Naive thymus-derived CD4-positive, alpha-beta T cell (primary cell): Measurements from ENCODE around the gene ANGEL1. TPM values are rescaled to one million over a fixed set of nuclear protein-coding genes. Genes with fewer than 3 reads are reported as not detected.

Source experiments
- ATAC-seq: fragments of 150-1000 bp; cut with Tn5 transposase; 2 replicates; pipeline ENCODE4 v1.10.0; 2021; ENCODE audit warnings: mild to moderate bottlenecking, moderate library complexity
- CTCF ChIA-PET: fragments of 350-600 bp; sonication (Branson Sonifier 250); formaldehyde crosslinking; loops from one replicate; lab custom pipeline; 2021; ENCODE audit warnings: antibody characterized with exemption; lab: Charles Lee
- POLR2A ChIA-PET: fragments of 350-600 bp; sonication (Branson Sonifier 250); formaldehyde crosslinking; loops from one replicate; lab custom pipeline; 2021; ENCODE audit warnings: antibody characterized with exemption, inconsistent platforms; lab: Charles Lee
- DNase-seq, 9 donors: peaks; one replicate each; pipeline versions ENCODE4 v3.0.0 to v3.0.0-alpha.2; 2020 to 2022; ENCODE audit warnings: mixed read lengths in 1 of 9
- H3K27ac ChIP-seq: one replicate; pipeline ENCODE4 v1.7.0; 2013; ENCODE audit warnings: mild to moderate bottlenecking, low read depth, low read length, moderate library complexity
- H3K27me3 ChIP-seq, 2 donors: one replicate each; pipeline ENCODE4 v1.7.0; 2013; ENCODE audit warnings: low read length in 2 of 2, mild to moderate bottlenecking in 2 of 2, moderate library complexity in 2 of 2; ENCODE audit not compliant: control insufficient read depth in 2 of 2, insufficient read depth in 2 of 2
- H3K36me3 ChIP-seq, 3 experiments: 1 replicate in 2 of 3; 2 replicates in 1 of 3; pipeline ENCODE4 v1.7.0; 2013; ENCODE audit warnings: low read length in 3 of 3, mild to moderate bottlenecking in 3 of 3, moderate library complexity in 1 of 3; ENCODE audit not compliant: insufficient read depth in 3 of 3, control insufficient read depth in 2 of 3
- H3K4me1 ChIP-seq, 2 donors: one replicate each; pipeline ENCODE4 v1.7.0; 2013; ENCODE audit warnings: low read length in 2 of 2, mild to moderate bottlenecking in 2 of 2, moderate library complexity in 1 of 2; ENCODE audit not compliant: control insufficient read depth in 2 of 2, insufficient read depth in 2 of 2
- H3K4me3 ChIP-seq: 2 replicates; pipeline ENCODE4 v1.7.0; 2013; ENCODE audit warnings: mild to moderate bottlenecking, low read length
- H3K9me3 ChIP-seq, 3 experiments: 1 replicate in 2 of 3; 2 replicates in 1 of 3; pipeline ENCODE4 v1.7.0; 2013; ENCODE audit warnings: low read length in 3 of 3; ENCODE audit not compliant: control insufficient read depth in 2 of 3
- H3K27ac Mint-ChIP-seq, 9 donors: one replicate each; pipeline ENCODE4 v1.8.0; 2020 to 2022; ENCODE audit warnings: mixed read lengths in 9 of 9, mild to moderate bottlenecking in 8 of 9, moderate library complexity in 5 of 9, inconsistent platforms in 2 of 9
- H3K27me3 Mint-ChIP-seq, 5 donors: one replicate each; pipeline ENCODE4 v1.8.0; 2021 to 2022; ENCODE audit warnings: mixed read lengths in 5 of 5, mild to moderate bottlenecking in 1 of 5
- H3K36me3 Mint-ChIP-seq, 5 donors: one replicate each; pipeline ENCODE4 v1.8.0; 2020 to 2022; ENCODE audit warnings: mixed read lengths in 5 of 5, mild to moderate bottlenecking in 3 of 5, inconsistent platforms in 1 of 5
- H3K4me1 Mint-ChIP-seq, 7 donors: one replicate each; pipeline ENCODE4 v1.8.0; 2020 to 2022; ENCODE audit warnings: mixed read lengths in 7 of 7, mild to moderate bottlenecking in 3 of 7, inconsistent platforms in 1 of 7
- H3K4me3 Mint-ChIP-seq, 10 donors: one replicate each; pipeline ENCODE4 v1.8.0; 2020 to 2022; ENCODE audit warnings: mild to moderate bottlenecking in 10 of 10, mixed read lengths in 10 of 10, moderate library complexity in 6 of 10, inconsistent platforms in 2 of 10
- H3K9me3 Mint-ChIP-seq, 11 donors: one replicate each; pipeline ENCODE4 v1.8.0; 2020 to 2022; ENCODE audit warnings: mixed read lengths in 11 of 11, mild to moderate bottlenecking in 4 of 11, inconsistent platforms in 1 of 11, moderate library complexity in 1 of 11
- intact Hi-C, 2 donors: fragments of 100-400 bp; cut with micrococcal nuclease; formaldehyde crosslinking; loops; one replicate each; pipeline ENCODE4 v1.15.1; 2023
- polyA plus RNA-seq, 2 donors: library from polyadenylated mRNA; unstranded; fragments of 300-500 nt; fragmentation: Illumina TruSeq; gene quantifications; one replicate each; pipeline ENCODE4 v1.2.3, GENCODE V29; 2021
- total RNA-seq, 6 experiments: library from RNA in 5 of 6; stranded (reverse) in 5 of 6; gene quantifications; 1 replicate in 5 of 6; 2 replicates in 1 of 6; pipeline ENCODE4 v1.2.3 and lab custom pipeline; 2021 to 2026

The ANGEL1 gene
- total and polyA plus RNA-seq, 7 experiments from 2014 or later: 14.5 to 37.6 (median 28.3) TPM

DNA sequence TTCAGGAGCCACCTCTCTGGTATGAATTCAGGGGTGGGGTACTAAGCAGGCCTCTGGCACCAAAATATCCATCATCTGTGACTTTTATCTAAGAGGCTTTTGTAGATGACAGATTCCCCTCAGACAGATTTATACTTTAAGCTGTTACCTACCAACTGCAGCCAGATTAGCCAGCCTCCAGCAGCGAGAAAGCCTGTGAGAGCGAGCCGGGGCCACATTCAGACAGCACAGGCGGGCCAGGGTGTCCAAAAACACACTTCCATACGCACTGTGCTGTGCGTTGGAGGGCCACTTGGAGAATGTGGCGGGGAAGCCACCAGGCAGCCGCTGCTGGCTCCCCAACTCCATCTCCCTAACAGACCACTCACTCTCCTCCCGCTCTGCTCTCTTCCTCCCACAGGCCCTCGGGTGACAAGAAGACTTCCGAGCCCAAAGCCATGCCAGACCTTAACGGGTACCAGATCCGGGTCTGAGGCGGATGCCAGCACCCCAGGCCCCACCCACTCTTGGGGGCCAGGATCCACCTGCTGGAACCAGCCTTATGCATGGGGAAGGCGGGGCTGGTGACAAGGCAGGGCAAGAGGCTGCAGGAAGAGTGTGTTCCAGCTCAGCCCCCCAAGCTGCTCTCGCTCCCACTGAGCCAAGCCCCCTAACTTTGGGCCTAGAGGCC, 34.0 kb downstream of the ANGEL1 start:
- H3K4me1 ChIP-seq: peaks cover 0 to 6% of the 10 kb centered on the region in 2 donors
- no peak overlapping the region for H3K4me3 ChIP-seq
- ChIA-PET POLR2A (no interaction called here), CTCF (no interaction called here)
- peaks cover 6 to 33% (median 10%) of the 10 kb centered on the region in 7 donors for H3K4me1 Mint-ChIP-seq
- peaks cover 0 to 20% (median 9%) of the 10 kb centered on the region in 5 donors for H3K36me3 Mint-ChIP-seq
- no peaks in the 10 kb centered on the region for H3K9me3 ChIP-seq
- peaks cover 0 to 21% (median 0%) of the 10 kb centered on the region in 3 experiments for H3K36me3 ChIP-seq
- H3K4me3 Mint-ChIP-seq: no peak overlapping the region
- ATAC-seq: no peak
- intact Hi-C loops: no loop called here
- peak in 1 of 9 donors; percentile 13 for DNase-seq
- H3K27ac ChIP-seq: no peak overlapping the region
- peak overlapping the region in 1 of 9 donors; percentile 82 for H3K27ac Mint-ChIP-seq
- H3K9me3 Mint-ChIP-seq: peaks cover 0 to 1% (median 0%) of the 10 kb centered on the region in 11 donors
- H3K27me3 ChIP-seq: no peaks in the 10 kb centered on the region
- no peaks in the 10 kb centered on the region for H3K27me3 Mint-ChIP-seq

GRCh38 chr14:76777721-76778120, 35.0 kb downstream of the ANGEL1 start:
- Mint-ChIP-seq H3K4me3 (peak overlapping the region in 1 of 10 donors; percentile 30), H3K27me3 (no peaks in the 10 kb centered on the region), H3K27ac (peak overlapping the region in 3 of 9 donors; percentile 52 to 68 (median 55)), H3K9me3 (peaks cover 0 to 1% (median 0%) of the 10 kb centered on the region in 11 donors), H3K36me3 (peaks cover 0 to 12% (median 7%) of the 10 kb centered on the region in 5 donors), H3K4me1 (peaks cover 1 to 29% (median 3%) of the 10 kb centered on the region in 7 donors)
- ChIA-PET POLR2A (no interaction called here), CTCF (no interaction called here)
- intact Hi-C loops: no loop called here
- no peaks in the 10 kb centered on the region for H3K9me3 ChIP-seq
- no peak overlapping the region for H3K4me3 ChIP-seq
- peaks cover 0 to 16% (median 0%) of the 10 kb centered on the region in 3 experiments for H3K36me3 ChIP-seq
- no peak overlapping the region for H3K27ac ChIP-seq
- H3K27me3 ChIP-seq: no peaks in the 10 kb centered on the region
- no peak for ATAC-seq
- peak in 1 of 9 donors; percentile 20 for DNase-seq
- peaks cover 0 to 3% of the 10 kb centered on the region in 2 donors for H3K4me1 ChIP-seq

DNA sequence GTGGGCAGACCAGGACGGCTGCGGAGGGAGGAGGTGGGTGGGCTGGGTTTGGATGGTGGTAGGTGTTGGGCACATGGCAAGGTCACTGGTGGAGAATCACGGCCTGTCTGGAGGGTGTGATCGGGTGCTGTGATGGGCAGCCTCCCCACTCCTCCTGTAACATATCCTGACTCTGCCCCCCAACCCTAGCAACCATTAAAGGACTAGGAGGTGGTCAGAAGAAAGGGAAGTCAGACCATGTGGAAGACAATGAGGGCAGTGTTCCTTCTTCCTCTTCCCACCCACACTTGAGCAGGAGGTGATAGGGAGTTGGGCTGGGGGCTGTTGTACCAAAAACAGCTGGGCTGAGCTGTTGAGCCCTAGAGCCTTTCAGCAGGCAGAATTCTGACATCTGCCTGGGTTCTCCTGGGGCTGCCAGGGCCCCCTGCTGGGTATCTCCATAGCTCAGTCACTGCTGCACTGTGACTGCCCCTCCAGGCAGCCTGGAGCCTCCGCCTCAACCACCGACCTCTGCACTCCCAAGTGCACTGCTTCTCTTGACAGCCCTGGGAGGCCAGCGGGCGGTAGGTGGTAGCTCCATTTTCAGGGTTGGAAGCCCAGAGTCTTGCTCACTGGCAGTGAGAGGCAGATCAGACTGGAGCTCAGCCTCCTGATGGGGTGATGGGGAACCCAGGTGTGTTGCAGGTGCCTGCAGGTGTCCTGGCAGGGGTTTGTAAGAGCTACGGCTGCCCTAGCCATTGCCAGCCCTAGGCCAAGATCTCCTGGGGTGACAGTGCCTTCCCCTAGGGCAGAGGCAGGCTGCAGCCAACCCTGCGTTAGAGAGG, 36.0 kb downstream of the ANGEL1 start:
- Histone ChIP-seq H3K27me3 (no peaks in the 10 kb centered on the region), H3K27ac (no peak overlapping the region), H3K4me1 (no peaks in the 10 kb centered on the region), H3K4me3 (no peak overlapping the region), H3K9me3 (no peaks in the 10 kb centered on the region), H3K36me3 (peaks cover 0 to 6% (median 0%) of the 10 kb centered on the region in 3 experiments)
- intact Hi-C loops: no loop called here
- POLR2A ChIA-PET: interaction anchor here (0.7 kb wide), 1 partner anchor 15 kb away, joined by 3 read pairs; the partner anchor contains the start of gene VASH1
- DNase-seq: peak in 1 of 9 donors; percentile 17
- Mint-ChIP-seq H3K27me3 (no peaks in the 10 kb centered on the region), H3K27ac (peak overlapping the region in 1 of 9 donors; percentile 55), H3K4me1 (peaks cover 0 to 18% (median 3%) of the 10 kb centered on the region in 7 donors), H3K36me3 (peaks cover 0 to 8% (median 5%) of the 10 kb centered on the region in 5 donors), H3K4me3 (no peak overlapping the region), H3K9me3 (peaks cover 0 to 1% (median 0%) of the 10 kb centered on the region in 11 donors)
- no peak for ATAC-seq
- CTCF ChIA-PET: no interaction called here

DNA sequence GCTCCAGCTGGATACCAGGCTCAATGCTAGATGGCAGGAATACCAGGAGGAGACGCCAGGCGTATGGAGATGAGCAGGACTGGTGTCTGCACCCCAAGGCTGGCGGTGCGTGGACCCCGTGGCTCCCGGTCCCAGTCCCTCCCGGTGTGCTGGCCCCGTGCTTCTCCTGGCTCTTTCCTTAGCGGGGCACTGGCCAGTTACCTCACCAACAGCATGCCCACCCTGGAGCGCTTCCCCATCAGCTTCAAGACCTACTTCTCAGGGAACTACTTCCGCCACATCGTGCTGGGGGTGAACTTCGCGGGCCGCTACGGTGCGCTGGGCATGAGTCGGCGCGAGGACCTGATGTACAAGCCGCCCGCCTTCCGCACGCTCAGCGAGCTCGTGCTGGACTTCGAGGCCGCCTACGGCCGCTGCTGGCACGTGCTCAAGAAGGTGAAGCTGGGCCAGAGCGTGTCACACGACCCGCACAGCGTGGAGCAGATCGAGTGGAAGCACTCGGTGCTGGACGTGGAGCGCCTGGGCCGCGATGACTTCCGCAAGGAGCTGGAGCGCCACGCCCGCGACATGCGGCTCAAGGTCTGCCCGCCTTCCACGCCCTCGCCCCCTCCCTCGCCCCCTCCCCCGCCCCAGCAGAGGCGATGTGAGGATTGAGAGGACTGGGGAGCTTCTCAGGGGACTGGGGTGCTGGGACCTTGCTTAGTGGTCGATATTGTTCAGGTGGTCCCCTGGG, 36.8 kb downstream of the ANGEL1 start:
- intact Hi-C loops: no loop called here
- ChIA-PET CTCF (no interaction called here), POLR2A (interaction anchor here (0.7 kb wide), 1 partner anchor 14 kb away, joined by 3 read pairs; the partner anchor contains the start of gene VASH1)
- DNase-seq (peak in 1 of 9 donors; percentile 19), ATAC-seq (no peak)
- Mint-ChIP-seq H3K4me1 (peaks cover 0 to 13% (median 3%) of the 10 kb centered on the region in 7 donors), H3K27me3 (no peaks in the 10 kb centered on the region), H3K27ac (no peak overlapping the region), H3K36me3 (peaks cover 0 to 8% (median 5%) of the 10 kb centered on the region in 5 donors), H3K4me3 (no peak overlapping the region), H3K9me3 (peaks cover 0 to 1% (median 0%) of the 10 kb centered on the region in 11 donors)
- no peaks in the 10 kb centered on the region for H3K9me3 ChIP-seq
- no peaks in the 10 kb centered on the region for H3K27me3 ChIP-seq
- H3K27ac ChIP-seq: no peak overlapping the region
- H3K36me3 ChIP-seq: peaks cover 0 to under 1% (median 0%) of the 10 kb centered on the region in 3 experiments
- H3K4me1 ChIP-seq: no peaks in the 10 kb centered on the region
- H3K4me3 ChIP-seq: no peak overlapping the region

GRCh38 chr14:76774821-76775694, 37.6 kb downstream of the ANGEL1 start:
- Mint-ChIP-seq H3K27me3 (no peaks in the 10 kb centered on the region), H3K27ac (peak overlapping the region in 1 of 9 donors; percentile 10), H3K36me3 (peaks cover 0 to 2% (median 0%) of the 10 kb centered on the region in 5 donors), H3K9me3 (peaks cover 0 to 1% (median 0%) of the 10 kb centered on the region in 11 donors), H3K4me3 (no peak overlapping the region), H3K4me1 (peaks cover 0 to 15% (median 3%) of the 10 kb centered on the region in 7 donors)
- ChIA-PET POLR2A (no interaction called here), CTCF (no interaction called here)
- Histone ChIP-seq H3K27ac (no peak overlapping the region), H3K4me1 (no peaks in the 10 kb centered on the region), H3K9me3 (no peaks in the 10 kb centered on the region), H3K36me3 (no peaks in the 10 kb centered on the region), H3K4me3 (no peak overlapping the region), H3K27me3 (no peaks in the 10 kb centered on the region)
- intact Hi-C loops: no loop called here
- peak in 1 of 9 donors; percentile 19 for DNase-seq
- ATAC-seq: no peak
